Type B pancreatic cell (in vitro differentiated cells): ENCODE measurements around the gene CCBE1. TPM values are rescaled to one million over a fixed set of nuclear protein-coding genes. Genes with fewer than 3 reads are reported as not detected.

ENCODE experiments used
- DNase-seq: peaks from one replicate; pipeline ENCODE4 v3.0.0; 2021; ENCODE audit warnings: mixed read lengths; ENCODE audit not compliant: unreplicated experiment; ENCODE audit errors: extremely low spot score
- H3K27ac Mint-ChIP-seq: 2 replicates; pipeline ENCODE4 v1.8.0; 2021; ENCODE audit warnings: mild to moderate bottlenecking, mixed read lengths
- H3K27me3 Mint-ChIP-seq: 2 replicates; pipeline ENCODE4 v1.8.0; 2021; ENCODE audit warnings: mixed read lengths
- H3K36me3 Mint-ChIP-seq: 2 replicates; pipeline ENCODE4 v1.8.0; 2021; ENCODE audit warnings: mixed read lengths
- H3K4me1 Mint-ChIP-seq: one replicate; pipeline ENCODE4 v1.8.0; 2021; ENCODE audit warnings: mixed read lengths; ENCODE audit not compliant: unreplicated experiment
- H3K4me3 Mint-ChIP-seq: 2 replicates; pipeline ENCODE4 v1.8.0; 2021; ENCODE audit warnings: mild to moderate bottlenecking, mixed read lengths
- H3K9me3 Mint-ChIP-seq: 2 replicates; pipeline ENCODE4 v1.8.0; 2021; ENCODE audit warnings: mixed read lengths
- CTCF ChIP-seq: fragments of 200-600 bp; sonication (generic); conservative IDR thresholded peaks from 2 replicates; pipeline ENCODE4 v1.5.0; 2021; ENCODE audit warnings: antibody characterized with exemption, mild to moderate bottlenecking
- total RNA-seq: library from RNA; stranded (reverse); gene quantifications from 2 replicates; pipeline ENCODE4 v1.2.1, GENCODE V29; 2021; ENCODE audit warnings: low replicate concordance

Gene CCBE1
- total RNA-seq, 1 donor from 2014 or later, result 51.3 TPM

GRCh38 chr18:59484131-59484530 is 213.1 kb downstream of the CCBE1 start:
- DNase-seq, result no peak
- no peak overlapping the region for H3K4me3 Mint-ChIP-seq
- peaks cover 4% of the 10 kb centered on the region for H3K36me3 Mint-ChIP-seq
- no peak for TF ChIP-seq CTCF
- H3K27me3 Mint-ChIP-seq, result peaks cover 3% of the 10 kb centered on the region
- H3K9me3 Mint-ChIP-seq, result no peaks in the 10 kb centered on the region
- H3K4me1 Mint-ChIP-seq, result peaks cover 42% of the 10 kb centered on the region
- H3K27ac Mint-ChIP-seq, result no peak overlapping the region

GRCh38 chr18:59481436-59481835 is 215.8 kb downstream of the CCBE1 start:
- peaks cover 35% of the 10 kb centered on the region for H3K4me1 Mint-ChIP-seq
- no peak for DNase-seq
- TF ChIP-seq CTCF, result no peak
- H3K9me3 Mint-ChIP-seq, result no peaks in the 10 kb centered on the region
- no peak overlapping the region for H3K4me3 Mint-ChIP-seq
- no peaks in the 10 kb centered on the region for H3K36me3 Mint-ChIP-seq
- H3K27ac Mint-ChIP-seq, result no peak overlapping the region
- no peaks in the 10 kb centered on the region for H3K27me3 Mint-ChIP-seq

GRCh38 chr18:59479776-59480175 is 217.4 kb downstream of the CCBE1 start:
- peaks cover 10% of the 10 kb centered on the region for H3K36me3 Mint-ChIP-seq
- H3K27me3 Mint-ChIP-seq, result peaks cover 8% of the 10 kb centered on the region
- H3K4me1 Mint-ChIP-seq, result peaks cover 30% of the 10 kb centered on the region
- H3K9me3 Mint-ChIP-seq, result peaks cover 5% of the 10 kb centered on the region
- DNase-seq, result no peak
- no peak for TF ChIP-seq CTCF
- H3K27ac Mint-ChIP-seq, result no peak overlapping the region
- H3K4me3 Mint-ChIP-seq, result no peak overlapping the region

GRCh38 chr18:59478591-59478990 is 218.6 kb downstream of the CCBE1 start:
- Mint-ChIP-seq H3K36me3 (peaks cover 11% of the 10 kb centered on the region), H3K4me1 (peaks cover 19% of the 10 kb centered on the region), H3K9me3 (peaks cover 8% of the 10 kb centered on the region), H3K27me3 (peaks cover 9% of the 10 kb centered on the region), H3K27ac (no peak overlapping the region), H3K4me3 (no peak overlapping the region)
- no peak for DNase-seq
- TF ChIP-seq CTCF, result no peak

GRCh38 chr18:59477849-59478248 is 219.4 kb downstream of the CCBE1 start:
- no peak for DNase-seq
- peaks cover 15% of the 10 kb centered on the region for H3K36me3 Mint-ChIP-seq
- peaks cover 8% of the 10 kb centered on the region for H3K9me3 Mint-ChIP-seq
- H3K27ac Mint-ChIP-seq, result no peak overlapping the region
- H3K4me1 Mint-ChIP-seq, result peaks cover 18% of the 10 kb centered on the region
- peaks cover 9% of the 10 kb centered on the region for H3K27me3 Mint-ChIP-seq
- H3K4me3 Mint-ChIP-seq, result no peak overlapping the region
- no peak for TF ChIP-seq CTCF

- H3K4me3 Mint-ChIP-seq, result no peak overlapping the region
- no peak for DNase-seq
- H3K27me3 Mint-ChIP-seq, result peaks cover 12% of the 10 kb centered on the region
- TF ChIP-seq CTCF, result no peak
- peaks cover 22% of the 10 kb centered on the region for H3K36me3 Mint-ChIP-seq
- H3K27ac Mint-ChIP-seq, result no peak overlapping the region
- peaks cover 8% of the 10 kb centered on the region for H3K9me3 Mint-ChIP-seq
- no peaks in the 10 kb centered on the region for H3K4me1 Mint-ChIP-seq
Observed at GRCh38 chr18:59470561-59471121, 226.6 kb downstream of the CCBE1 start.
